SK-N-SH treated with all-trans-retinoic acid at 6 μM for 48 hours (cell line): Measurements from ENCODE around the gene OTOG.

Source experiments
- ATAC-seq: fragments of 200-7000 bp; cut with Tn5 transposase; 3 replicates; pipeline ENCODE4 v1.9.1; 2020; ENCODE audit warnings: mild to moderate bottlenecking, moderate library complexity
- ARNTL ChIP-seq: fragments of 450-650 bp; formaldehyde crosslinking; IDR thresholded peaks from 2 replicates; pipeline ENCODE4 v1.5.0; 2020; ENCODE audit warnings: low read depth, mild to moderate bottlenecking, moderate library complexity, borderline replicate concordance
- CSDC2 ChIP-seq: fragments of 250-450 bp; sonication (Bioruptor Pico); IDR thresholded peaks from 2 replicates; pipeline ENCODE4 v1.5.0; 2020; ENCODE audit warnings: mild to moderate bottlenecking, moderate library complexity
- ESRRG ChIP-seq: fragments of 250-450 bp; sonication (Bioruptor Pico); IDR thresholded peaks from 2 replicates; pipeline ENCODE4 v1.6.1; 2021; ENCODE audit warnings: mild to moderate bottlenecking
- GLIS3 ChIP-seq: fragments of 250-450 bp; sonication (Bioruptor Pico); IDR thresholded peaks from 2 replicates; pipeline ENCODE4 v1.5.0; 2020; ENCODE audit warnings: mild to moderate bottlenecking, moderate library complexity
- ISL1 ChIP-seq: fragments of 250-450 bp; sonication (Bioruptor Pico); IDR thresholded peaks from 2 replicates; pipeline ENCODE4 v2.1.2; 2022; ENCODE audit warnings: mild to moderate bottlenecking, moderate library complexity
- PATZ1 ChIP-seq: fragments of 250-450 bp; sonication (Bioruptor Pico); IDR thresholded peaks from 2 replicates; pipeline ENCODE4 v1.8.0; 2020; ENCODE audit warnings: mild to moderate bottlenecking, moderate library complexity, borderline replicate concordance
- POU6F1 ChIP-seq: fragments of 250-450 bp; sonication (Bioruptor Pico); IDR thresholded peaks from 2 replicates; pipeline ENCODE4 v1.8.0; 2021; ENCODE audit warnings: low read depth, mild to moderate bottlenecking, moderate library complexity, borderline replicate concordance
- PPARA ChIP-seq: fragments of 250-450 bp; sonication (Bioruptor Pico); IDR thresholded peaks from 2 replicates; pipeline ENCODE4 v1.5.0; 2020; ENCODE audit warnings: mild to moderate bottlenecking, borderline replicate concordance
- RARB ChIP-seq: fragments of 250-450 bp; sonication (Bioruptor Pico); IDR thresholded peaks from 2 replicates; pipeline ENCODE4 v1.8.0; 2021; ENCODE audit warnings: mild to moderate bottlenecking, moderate library complexity
- SNAI2 ChIP-seq: fragments of 250-450 bp; sonication (Bioruptor Pico); IDR thresholded peaks from 2 replicates; pipeline ENCODE4 v1.5.0; 2020; ENCODE audit warnings: mild to moderate bottlenecking, moderate library complexity
- TCF4 ChIP-seq: fragments of 250-450 bp; sonication (Bioruptor Pico); IDR thresholded peaks from 2 replicates; pipeline ENCODE4 v1.8.0; 2021; ENCODE audit warnings: mild to moderate bottlenecking, moderate library complexity, borderline replicate concordance
- TOX ChIP-seq: fragments of 250-450 bp; sonication (Bioruptor Pico); IDR thresholded peaks from 2 replicates; pipeline ENCODE4 v1.8.0; 2021; ENCODE audit warnings: mild to moderate bottlenecking, moderate library complexity, borderline replicate concordance
- ZC3H10 ChIP-seq: fragments of 250-450 bp; sonication (Bioruptor Pico); IDR thresholded peaks from 2 replicates; pipeline ENCODE4 v1.5.1; 2021; ENCODE audit warnings: mild to moderate bottlenecking, moderate library complexity
- ZFP3 ChIP-seq: fragments of 250-450 bp; sonication (Bioruptor Pico); IDR thresholded peaks from 2 replicates; pipeline ENCODE4 v1.5.0; 2020; ENCODE audit warnings: mild to moderate bottlenecking, moderate library complexity
- ZFP30 ChIP-seq: fragments of 450-650 bp; formaldehyde crosslinking; IDR thresholded peaks from 2 replicates; pipeline ENCODE4 v1.5.0; 2022; ENCODE audit warnings: mild to moderate bottlenecking, moderate library complexity
- ZNF565 ChIP-seq: fragments of 450-650 bp; formaldehyde crosslinking; conservative IDR thresholded peaks from 2 replicates; pipeline ENCODE4 v1.5.0; 2020; ENCODE audit warnings: low read depth, mild to moderate bottlenecking, moderate library complexity
- ZNF8 ChIP-seq: fragments of 450-650 bp; formaldehyde crosslinking; IDR thresholded peaks from 2 replicates; pipeline ENCODE4 v1.5.0; 2020; ENCODE audit warnings: mild to moderate bottlenecking, moderate library complexity
- TF ChIP-seq, protein P1 (sequence below): fragments of 250-450 bp; sonication (Bioruptor Pico); IDR thresholded peaks from 2 replicates; pipeline ENCODE4 v1.5.0; 2020; ENCODE audit warnings: mild to moderate bottlenecking, moderate library complexity

The OTOG gene

DNA sequence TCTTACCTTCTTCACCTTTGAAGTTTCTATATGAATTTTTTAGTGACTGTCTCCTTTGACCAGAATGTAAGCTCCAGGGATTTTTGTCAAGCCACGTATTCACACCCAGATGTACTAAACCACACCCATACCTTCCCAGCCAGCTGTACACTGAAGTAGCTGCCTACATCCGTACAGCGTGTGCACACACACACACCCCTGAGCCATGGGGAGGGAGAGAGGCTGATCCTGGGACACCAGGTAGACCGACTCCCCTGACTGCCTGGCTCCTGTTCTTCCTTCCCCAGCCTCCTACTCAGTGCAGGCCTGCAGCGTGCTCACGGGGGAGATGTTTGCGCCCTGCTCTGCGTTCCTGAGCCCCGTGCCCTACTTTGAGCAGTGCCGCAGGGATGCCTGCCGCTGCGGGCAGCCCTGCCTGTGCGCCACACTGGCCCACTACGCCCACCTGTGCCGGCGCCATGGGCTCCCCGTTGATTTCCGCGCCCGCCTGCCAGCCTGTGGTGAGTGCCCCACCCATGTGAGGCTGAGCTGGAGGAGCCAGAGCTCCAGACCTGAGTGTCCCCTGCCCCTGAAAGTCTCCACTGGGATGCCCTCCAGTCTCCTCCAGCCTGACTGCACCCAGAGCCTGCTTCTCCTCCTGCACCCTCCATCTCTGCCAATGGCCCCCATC, 25.9 kb downstream of the OTOG start:
- no peak for ATAC-seq
- TF ChIP-seq ZNF8 (CRISPR knock-in tag) (no peak), ESRRG (CRISPR knock-in tag) (no peak), PATZ1 (no peak), ZNF565 (CRISPR knock-in tag) (no peak), RARB (CRISPR knock-in tag) (no peak), GLIS3 (CRISPR knock-in tag) (no peak), ARNTL (CRISPR knock-in tag) (no peak)
- TF ChIP-seq, all 23 proteins: peak for 0

DNA sequence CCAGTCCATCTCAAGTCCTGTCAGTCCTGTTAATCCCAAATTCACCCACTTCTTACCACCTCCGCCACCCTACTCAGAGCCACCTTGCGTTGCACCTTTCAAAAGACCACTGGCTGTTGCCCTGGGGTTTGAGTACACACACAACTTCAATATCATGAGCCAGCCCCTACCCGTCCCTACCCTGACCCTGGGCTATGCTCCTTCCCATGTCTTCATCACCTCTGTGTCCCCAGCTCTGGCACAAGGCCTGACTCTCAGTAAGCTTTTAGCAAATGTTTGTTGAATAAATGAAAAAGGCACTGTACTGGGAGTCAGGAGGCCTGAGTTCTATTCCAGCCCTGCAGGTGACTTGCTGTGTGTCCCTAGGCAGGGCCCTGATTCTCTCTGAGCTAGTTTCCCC, 26.5 kb downstream of the OTOG start:
- TF ChIP-seq PPARA: no peak
- TF ChIP-seq ZFP3 (CRISPR knock-in tag): no peak
- no peak for TF ChIP-seq CSDC2 (CRISPR knock-in tag)
- no peak for TF ChIP-seq SNAI2
- no peak for TF ChIP-seq ZFP30
- no peak for TF ChIP-seq ARNTL (CRISPR knock-in tag)
- TF ChIP-seq TOX (CRISPR knock-in tag): no peak
- TF ChIP-seq POU6F1 (CRISPR knock-in tag): no peak
- TF ChIP-seq ZNF565 (CRISPR knock-in tag): no peak
- TF ChIP-seq TCF4 (CRISPR knock-in tag): no peak
- TF ChIP-seq ZC3H10 (CRISPR knock-in tag): no peak
- TF ChIP-seq PATZ1: no peak
- ATAC-seq: no peak

- ATAC-seq: no peak
- TF ChIP-seq PATZ1 (no peak), ISL1 (CRISPR knock-in tag) (no peak), ZFP3 (CRISPR knock-in tag) (no peak), CSDC2 (CRISPR knock-in tag) (no peak), RARB (CRISPR knock-in tag) (no peak), TOX (CRISPR knock-in tag) (no peak), ZNF565 (CRISPR knock-in tag) (no peak), ZFP30 (no peak), SNAI2 (no peak), ESRRG (CRISPR knock-in tag) (no peak)
- TF ChIP-seq, protein P1, sequence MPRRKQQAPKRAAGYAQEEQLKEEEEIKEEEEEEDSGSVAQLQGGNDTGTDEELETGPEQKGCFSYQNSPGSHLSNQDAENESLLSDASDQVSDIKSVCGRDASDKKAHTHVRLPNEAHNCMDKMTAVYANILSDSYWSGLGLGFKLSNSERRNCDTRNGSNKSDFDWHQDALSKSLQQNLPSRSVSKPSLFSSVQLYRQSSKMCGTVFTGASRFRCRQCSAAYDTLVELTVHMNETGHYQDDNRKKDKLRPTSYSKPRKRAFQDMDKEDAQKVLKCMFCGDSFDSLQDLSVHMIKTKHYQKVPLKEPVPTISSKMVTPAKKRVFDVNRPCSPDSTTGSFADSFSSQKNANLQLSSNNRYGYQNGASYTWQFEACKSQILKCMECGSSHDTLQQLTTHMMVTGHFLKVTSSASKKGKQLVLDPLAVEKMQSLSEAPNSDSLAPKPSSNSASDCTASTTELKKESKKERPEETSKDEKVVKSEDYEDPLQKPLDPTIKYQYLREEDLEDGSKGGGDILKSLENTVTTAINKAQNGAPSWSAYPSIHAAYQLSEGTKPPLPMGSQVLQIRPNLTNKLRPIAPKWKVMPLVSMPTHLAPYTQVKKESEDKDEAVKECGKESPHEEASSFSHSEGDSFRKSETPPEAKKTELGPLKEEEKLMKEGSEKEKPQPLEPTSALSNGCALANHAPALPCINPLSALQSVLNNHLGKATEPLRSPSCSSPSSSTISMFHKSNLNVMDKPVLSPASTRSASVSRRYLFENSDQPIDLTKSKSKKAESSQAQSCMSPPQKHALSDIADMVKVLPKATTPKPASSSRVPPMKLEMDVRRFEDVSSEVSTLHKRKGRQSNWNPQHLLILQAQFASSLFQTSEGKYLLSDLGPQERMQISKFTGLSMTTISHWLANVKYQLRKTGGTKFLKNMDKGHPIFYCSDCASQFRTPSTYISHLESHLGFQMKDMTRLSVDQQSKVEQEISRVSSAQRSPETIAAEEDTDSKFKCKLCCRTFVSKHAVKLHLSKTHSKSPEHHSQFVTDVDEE (CRISPR knock-in tag): no peak
These were observed 27.4 kb downstream of the OTOG start for GRCh38 chr11:17574141-17575091.
